Spleen (tissue), 11 donors: ENCODE measurements around the gene SPI1. TPM values are rescaled to one million over a fixed set of nuclear protein-coding genes. Genes with fewer than 3 reads are reported as not detected.

Experiments
- DNase-seq: peaks from one replicate; pipeline ENCODE4 v3.0.0-alpha.2; 2020
- H3K27ac ChIP-seq, 8 donors: fragments of 200-600 bp; sonication (generic) in 7 of 8; 1 replicate in 4 of 8; 2 replicates in 4 of 8; pipeline versions ENCODE4 v1.5.0 to v1.8.0; 2016 to 2021; ENCODE audit warnings: inconsistent platforms in 4 of 8, mild to moderate bottlenecking in 4 of 8, moderate library complexity in 1 of 8
- H3K27me3 ChIP-seq, 7 donors: fragments of 200-600 bp; sonication (generic) in 6 of 7; replicated peaks in 1 of 7; 1 replicate in 4 of 7; 2 replicates in 3 of 7; pipeline versions ENCODE4 v1.5.0 to v1.8.0; 2016 to 2021; ENCODE audit warnings: inconsistent platforms in 3 of 7, mild to moderate bottlenecking in 1 of 7
- H3K36me3 ChIP-seq, 6 donors: fragments of 200-600 bp; sonication (generic) in 5 of 6; 1 replicate in 4 of 6; 2 replicates in 2 of 6; pipeline versions ENCODE4 v1.5.0 to v1.8.0; 2016 to 2021; ENCODE audit warnings: inconsistent platforms in 2 of 6
- H3K4me1 ChIP-seq, 6 donors: fragments of 200-600 bp; sonication (generic) in 5 of 6; 1 replicate in 3 of 6; 2 replicates in 3 of 6; pipeline versions ENCODE4 v1.5.0 to v1.8.0; 2016 to 2021; ENCODE audit warnings: inconsistent platforms in 3 of 6
- H3K4me3 ChIP-seq, 8 donors: fragments of 200-600 bp; sonication (generic) in 7 of 8; 1 replicate in 4 of 8; 2 replicates in 4 of 8; pipeline versions ENCODE4 v1.5.0 to v1.8.0; 2016 to 2021; ENCODE audit warnings: inconsistent platforms in 4 of 8, mild to moderate bottlenecking in 4 of 8, moderate library complexity in 2 of 8
- H3K9me3 ChIP-seq, 8 donors: fragments of 200-600 bp; sonication (generic) in 7 of 8; 1 replicate in 4 of 8; 2 replicates in 4 of 8; pipeline versions ENCODE4 v1.5.0 to v1.8.0; 2016 to 2021; ENCODE audit warnings: inconsistent platforms in 4 of 8
- CTCF ChIP-seq, 11 experiments: fragments of 200-600 bp in 7 of 11; fragments of 450-650 bp in 4 of 11; sonication (generic) in 4 of 11; IDR thresholded peaks in 8 of 11; conservative IDR thresholded peaks in 3 of 11; 1 replicate in 7 of 11; 2 replicates in 4 of 11; pipeline versions ENCODE4 v1.4.0 to v1.8.0; 2016 to 2021; ENCODE audit warnings: antibody characterized with exemption in 11 of 11, inconsistent platforms in 4 of 11, mild to moderate bottlenecking in 1 of 11
- POLR2A ChIP-seq, 3 donors: fragments of 450-650 bp; IDR thresholded peaks; one replicate each; pipeline ENCODE4 v1.5.1; 2017; ENCODE audit warnings: antibody characterized with exemption in 3 of 3, mild to moderate bottlenecking in 1 of 3
- POLR2AphosphoS5 ChIP-seq, 3 donors: sonication (generic); formaldehyde crosslinking; IDR thresholded peaks; one replicate each; pipeline ENCODE4 v1.5.1; 2017; ENCODE audit warnings: antibody characterized with exemption in 3 of 3
- WGBS, 5 donors: extraction: QIAGEN DNeasy Blood & Tissue Kit in 3 of 5; methylation state at CpG; one replicate each; pipeline versions ENCODE4 v1.1.5 to v1.1.7; 2013 to 2018; 5-methylcytosine and 5-hydroxymethylcytosine counted together
- intact Hi-C: fragments of 100-400 bp; cut with DNase I; formaldehyde crosslinking; loops from one replicate; pipeline ENCODE4 v1.15.0; 2023; ENCODE audit warnings: low total_unique reads
- polyA plus RNA-seq, 3 donors: library from polyadenylated mRNA; stranded (reverse); fragments of 200-250 nt; gene quantifications; one replicate each; pipeline ENCODE4 v1.2.1, GENCODE V29; 2013
- total RNA-seq, 7 donors: library from RNA; depleted of rRNA in 3 of 7; stranded (reverse); fragments of >200 nt in 3 of 7; fragmentation: NEBNext Ultra II Directional in 4 of 7; extraction: Animal tissue kit (Norgen Biotek cat#: 25700) in 4 of 7; gene quantifications; one replicate each; pipeline versions ENCODE4 v1.1.0 to v1.2.1, GENCODE V29; 2016 to 2021
- donor health status: healthy with polysubstance abuse.
- donor health status: DM: no; HTN: no; CAD: no; lungs with moderate emphysema.
- donor health status: DM: no; HTN: no; CAD: no.
- donor health status: Bipolar disorder and iron deficiency.
- donor health status: healthy.
- donor health status: DM: no; HTN: no; CAD: no.
- donor health status: DM: yes; HTN: yes; CAD: no.

The SPI1 gene
- total and polyA plus RNA-seq, 10 donors = 84.2 to 366 (median 168) TPM

DNA sequence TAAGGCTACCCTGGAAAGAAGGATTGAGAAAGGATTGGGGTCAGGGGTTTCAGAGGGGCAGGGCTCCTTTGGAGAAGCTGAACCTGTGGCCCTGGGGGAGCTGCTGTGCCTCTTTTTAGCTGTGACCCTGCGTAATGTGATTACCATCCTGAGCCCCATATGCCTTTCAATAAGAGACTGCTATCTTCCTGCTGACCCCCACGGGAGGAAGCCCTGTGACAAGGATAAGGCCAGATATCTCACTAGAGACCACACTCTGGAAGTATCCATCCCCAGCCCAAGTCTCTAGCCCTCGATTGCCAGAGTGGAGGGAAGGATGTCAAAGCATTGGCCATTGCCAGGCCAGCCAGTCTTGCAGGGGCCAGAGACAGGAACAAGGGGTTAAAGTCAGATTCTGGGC, 25.2 kb upstream of the SPI1 start:
- 63 to 82% (median 74%) methylated on average over 3 of the region's 3 CpGs for WGBS, 5 donors
- intact Hi-C loops = no loop called here
- Histone ChIP-seq H3K4me1 (peaks cover 27 to 68% (median 47%) of the 10 kb centered on the region in 6 donors), H3K4me3 (no peak overlapping the region), H3K36me3 (no peaks in the 10 kb centered on the region), H3K27me3 (no peaks in the 10 kb centered on the region), H3K9me3 (no peaks in the 10 kb centered on the region), H3K27ac (peak overlapping the region in 3 of 8 donors; percentile 15 to 53 (median 45))
- TF ChIP-seq POLR2A (IDR thresholded peaks at IDR 0.05) (no peak), CTCF (IDR thresholded peaks at IDR 0.05 in 8 of 11, conservative IDR thresholded peaks at IDR 0.05 in 3 of 11) (no peak), POLR2AphosphoS5 (IDR thresholded peaks at IDR 0.05) (no peak)
- peak; percentile 28 for DNase-seq

DNA sequence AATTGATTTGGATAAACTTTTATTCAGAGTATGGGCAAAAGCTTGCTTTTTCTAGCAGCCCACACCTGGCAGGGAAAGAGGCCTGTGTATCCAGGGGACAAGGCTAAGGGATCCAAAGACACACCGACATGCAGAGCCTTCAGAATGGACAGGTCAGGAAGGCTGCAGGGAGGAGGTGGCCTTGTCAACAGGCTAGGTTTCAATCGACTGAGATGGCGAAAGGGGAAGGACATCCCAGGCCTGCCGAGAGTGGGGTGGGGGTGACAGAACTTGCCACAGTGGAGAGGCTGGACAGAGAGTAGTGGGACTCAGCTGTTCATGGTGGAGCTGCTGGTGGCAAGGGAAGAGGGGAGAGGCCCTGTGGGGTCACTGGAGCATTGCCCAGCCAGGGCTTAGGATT, 24.8 kb upstream of the SPI1 start:
- Histone ChIP-seq H3K27me3 (no peaks in the 10 kb centered on the region), H3K9me3 (no peaks in the 10 kb centered on the region), H3K4me3 (no peak overlapping the region), H3K27ac (peak overlapping the region in 3 of 8 donors; percentile 15 to 53 (median 45)), H3K36me3 (no peaks in the 10 kb centered on the region), H3K4me1 (peaks cover 27 to 72% (median 50%) of the 10 kb centered on the region in 6 donors)
- 41 to 80% (median 50%) methylated on average over 4 of the region's 4 CpGs for WGBS, 5 donors
- peak; percentile 75 for DNase-seq
- TF ChIP-seq POLR2A (IDR thresholded peaks at IDR 0.05) (no peak), POLR2AphosphoS5 (IDR thresholded peaks at IDR 0.05) (no peak), CTCF (IDR thresholded peaks at IDR 0.05 in 8 of 11, conservative IDR thresholded peaks at IDR 0.05 in 3 of 11) (no peak)
- intact Hi-C loops = no loop called here

DNA sequence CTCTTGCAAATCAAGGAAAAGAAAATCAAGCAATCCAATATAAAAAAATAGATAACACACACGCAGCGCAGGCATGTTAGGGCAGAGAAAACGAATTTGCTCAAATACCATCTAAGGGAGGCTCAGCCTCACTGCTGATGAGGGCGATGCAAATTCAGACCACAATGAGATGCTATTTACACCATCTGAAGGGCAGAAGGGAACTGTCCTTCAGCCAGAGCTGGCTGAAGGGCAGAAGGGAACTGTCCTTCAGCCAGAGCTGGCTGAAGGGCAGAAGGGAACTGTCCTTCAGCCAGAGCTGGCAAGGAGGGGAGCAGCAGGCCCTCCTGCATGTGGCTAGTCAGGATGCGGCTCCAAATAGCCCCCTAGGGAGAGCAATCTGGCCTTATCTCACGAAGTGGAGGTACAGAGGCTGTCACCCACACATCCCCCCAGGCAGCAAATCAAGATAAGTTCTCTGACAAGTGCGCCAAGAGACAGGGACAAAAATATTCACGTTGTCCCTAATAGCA, 22.5 kb upstream of the SPI1 start:
- DNase-seq = peak; percentile 80
- intact Hi-C loops = no loop called here
- H3K36me3 ChIP-seq = no peaks in the 10 kb centered on the region
- peak in 1 of 3 donors; percentile 14 for TF ChIP-seq POLR2A (IDR thresholded peaks at IDR 0.05)
- no peak for TF ChIP-seq CTCF (IDR thresholded peaks at IDR 0.05 in 8 of 11, conservative IDR thresholded peaks at IDR 0.05 in 3 of 11)
- TF ChIP-seq POLR2AphosphoS5 (IDR thresholded peaks at IDR 0.05) = peak; percentile 18 to 73 (median 68)
- H3K4me3 ChIP-seq = peak overlapping the region in 6 of 8 donors; percentile 43 to 80 (median 48)
- H3K4me1 ChIP-seq = peaks cover 17 to 70% (median 41%) of the 10 kb centered on the region in 6 donors
- H3K27ac ChIP-seq = peak overlapping the region; percentile 84 to 97 (median 95)
- 18 to 28% (median 24%) methylated on average over 8 of the region's 8 CpGs for WGBS, 5 donors
- H3K9me3 ChIP-seq = no peaks in the 10 kb centered on the region
- no peaks in the 10 kb centered on the region for H3K27me3 ChIP-seq

GRCh38 chr11:47399860-47400767, 21.8 kb upstream of the SPI1 start:
- no peaks in the 10 kb centered on the region for H3K9me3 ChIP-seq
- 3 to 13% (median 5%) methylated on average over 15 to 47 of the region's 47 CpGs for WGBS, 5 donors
- peak; percentile 90 to 92 (median 91) for TF ChIP-seq POLR2AphosphoS5 (IDR thresholded peaks at IDR 0.05)
- TF ChIP-seq CTCF (IDR thresholded peaks at IDR 0.05 in 8 of 11, conservative IDR thresholded peaks at IDR 0.05 in 3 of 11) = no peak
- peak in 2 of 3 donors; percentile 44 to 59 for TF ChIP-seq POLR2A (IDR thresholded peaks at IDR 0.05)
- DNase-seq = peak; percentile 92
- intact Hi-C loops = no loop called here
- H3K4me3 ChIP-seq = peak overlapping the region; percentile 38 to 80 (median 48)
- H3K27me3 ChIP-seq = no peaks in the 10 kb centered on the region
- peak overlapping the region; percentile 84 to 97 (median 95) for H3K27ac ChIP-seq
- H3K4me1 ChIP-seq = peaks cover 21 to 77% (median 48%) of the 10 kb centered on the region in 6 donors
- no peaks in the 10 kb centered on the region for H3K36me3 ChIP-seq
